Mesendoderm (in vitro differentiated cells): Measurements from ENCODE around the gene SNAP29.

Source experiments
- DNase-seq: peaks from one replicate; pipeline ENCODE4 v3.0.0; 2013
- H2AK5ac ChIP-seq: 2 replicates; pipeline ENCODE4 v1.6.1; 2013; ENCODE audit warnings: low read length, inconsistent platforms
- H2BK120ac ChIP-seq: 2 replicates; pipeline ENCODE4 v1.6.1; 2013; ENCODE audit warnings: low read depth, mild to moderate bottlenecking, low read length, moderate library complexity, mixed read lengths
- H2BK15ac ChIP-seq: replicated peaks from 2 replicates; pipeline ENCODE4 v1.6.1; 2013; ENCODE audit warnings: low read depth, mild to moderate bottlenecking, moderate library complexity
- H2BK5ac ChIP-seq: 2 replicates; pipeline ENCODE4 v1.6.1; 2013; ENCODE audit warnings: low read length, inconsistent platforms
- H3K18ac ChIP-seq: 2 replicates; pipeline ENCODE4 v1.6.1; 2013; ENCODE audit warnings: mild to moderate bottlenecking, low read length, mixed read lengths
- H3K23ac ChIP-seq: one replicate; pipeline ENCODE4 v1.6.1; 2013; ENCODE audit warnings: low read length
- H3K27ac ChIP-seq: 2 replicates; pipeline ENCODE4 v1.5.1; 2013; ENCODE audit warnings: low read depth, mild to moderate bottlenecking, inconsistent platforms, low read length, moderate library complexity
- H3K27me3 ChIP-seq: 2 replicates; pipeline ENCODE4 v1.6.1; 2013; ENCODE audit warnings: low read length, control low read depth, mild to moderate bottlenecking, inconsistent platforms; ENCODE audit not compliant: insufficient read depth, poor library complexity
- H3K36me3 ChIP-seq: 2 replicates; pipeline ENCODE4 v1.6.1; 2013; ENCODE audit warnings: low read length, inconsistent platforms; ENCODE audit not compliant: control insufficient read depth, insufficient read depth
- H3K4ac ChIP-seq: one replicate; pipeline ENCODE4 v1.6.1; 2013; ENCODE audit warnings: low read depth, mild to moderate bottlenecking, low read length, moderate library complexity
- H3K4me1 ChIP-seq: 2 replicates; pipeline ENCODE4 v1.6.1; 2013; ENCODE audit warnings: low read depth, low read length, inconsistent platforms; ENCODE audit not compliant: control insufficient read depth
- H3K4me2 ChIP-seq: 2 replicates; pipeline ENCODE4 v1.6.1; 2013; ENCODE audit warnings: low read length
- H3K4me3 ChIP-seq: 2 replicates; pipeline ENCODE4 v1.5.1; 2013; ENCODE audit warnings: mild to moderate bottlenecking, low read length
- H3K56ac ChIP-seq: one replicate; pipeline ENCODE4 v1.6.1; 2013; ENCODE audit warnings: low read length
- H3K79me1 ChIP-seq: 2 replicates; pipeline ENCODE4 v1.6.1; 2013; ENCODE audit warnings: low read length, inconsistent platforms
- H3K79me2 ChIP-seq: 2 replicates; pipeline ENCODE4 v1.6.1; 2013; ENCODE audit warnings: mild to moderate bottlenecking, low read length; ENCODE audit not compliant: control insufficient read depth, insufficient read depth
- H3K9ac ChIP-seq: 2 replicates; pipeline ENCODE4 v1.6.1; 2013; ENCODE audit warnings: low read length, inconsistent platforms
- H4K5ac ChIP-seq: one replicate; pipeline ENCODE4 v1.6.1; 2013; ENCODE audit warnings: low read length
- H4K8ac ChIP-seq: one replicate; pipeline ENCODE4 v1.6.1; 2013; ENCODE audit warnings: low read depth, mild to moderate bottlenecking, control low read depth, low read length, moderate library complexity
- WGBS: extraction: QIAGEN DNeasy Blood & Tissue Kit; methylation state at CpG from one replicate; pipeline ENCODE4 v1.1.7; 2013; ENCODE audit warnings: low lambda C conversion rate, missing lambda C conversion rate; ENCODE audit not compliant: insufficient coverage; ENCODE audit errors: extremely low coverage; 5-methylcytosine and 5-hydroxymethylcytosine counted together

The SNAP29 gene

GRCh38 chr22:20813056-20813455, 45.8 kb upstream of the SNAP29 start:
- Histone ChIP-seq H3K36me3 (no peaks in the 10 kb centered on the region), H3K79me1 (no peaks in the 10 kb centered on the region), H2BK15ac (no peak overlapping the region), H3K4ac (no peak overlapping the region), H4K8ac (no peak overlapping the region), H3K4me2 (no peak overlapping the region), H3K4me1 (no peaks in the 10 kb centered on the region), H3K4me3 (no peak overlapping the region), H3K56ac (no peak overlapping the region), H3K23ac (no peak overlapping the region), H3K9ac (no peak overlapping the region), H3K79me2 (no peaks in the 10 kb centered on the region), H4K5ac (no peak overlapping the region), H2AK5ac (no peak overlapping the region), H3K27ac (no peak overlapping the region), H3K18ac (no peak overlapping the region), H3K27me3 (no peaks in the 10 kb centered on the region), H2BK5ac (no peak overlapping the region), H2BK120ac (no peak overlapping the region)
- DNase-seq, result no peak
- no CpG with 5 or more reads among the region's 4 CpGs for WGBS

GRCh38 chr22:20814221-20814808, 44.5 kb upstream of the SNAP29 start:
- H2BK15ac ChIP-seq, result no peak overlapping the region

GRCh38 chr22:20815477-20816050, 43.2 kb upstream of the SNAP29 start:
- H2AK5ac ChIP-seq, result no peak overlapping the region
- H3K27ac ChIP-seq, result no peak overlapping the region
- H3K4me1 ChIP-seq, result no peaks in the 10 kb centered on the region
- no peak overlapping the region for H2BK5ac ChIP-seq
- no peaks in the 10 kb centered on the region for H3K79me1 ChIP-seq
- H2BK120ac ChIP-seq, result no peak overlapping the region
- H3K4me3 ChIP-seq, result no peak overlapping the region
- no peak overlapping the region for H3K56ac ChIP-seq
- no peak overlapping the region for H4K8ac ChIP-seq
- no peak for DNase-seq
- no peak overlapping the region for H3K4ac ChIP-seq
- H3K18ac ChIP-seq, result no peak overlapping the region
- no peak overlapping the region for H3K23ac ChIP-seq
- H3K4me2 ChIP-seq, result no peak overlapping the region
- H3K79me2 ChIP-seq, result no peaks in the 10 kb centered on the region
- H2BK15ac ChIP-seq, result no peak overlapping the region
- no peak overlapping the region for H3K9ac ChIP-seq
- no peak overlapping the region for H4K5ac ChIP-seq
- WGBS, result no CpG with 5 or more reads among the region's 9 CpGs
- no peaks in the 10 kb centered on the region for H3K36me3 ChIP-seq
- H3K27me3 ChIP-seq, result no peaks in the 10 kb centered on the region

More at GRCh38 chr22:20814221-20814808, 44.5 kb upstream of the SNAP29 start:
- Histone ChIP-seq H3K79me2 (no peaks in the 10 kb centered on the region), H3K36me3 (no peaks in the 10 kb centered on the region), H3K23ac (no peak overlapping the region), H3K27me3 (no peaks in the 10 kb centered on the region), H4K8ac (no peak overlapping the region), H4K5ac (no peak overlapping the region), H3K79me1 (no peaks in the 10 kb centered on the region), H3K9ac (no peak overlapping the region), H2AK5ac (no peak overlapping the region), H3K56ac (no peak overlapping the region), H3K4me2 (no peak overlapping the region), H3K4me1 (no peaks in the 10 kb centered on the region), H2BK120ac (no peak overlapping the region), H3K4me3 (no peak overlapping the region), H2BK5ac (no peak overlapping the region), H3K18ac (no peak overlapping the region), H3K4ac (no peak overlapping the region), H3K27ac (no peak overlapping the region)
- DNase-seq, result no peak
- no CpG with 5 or more reads among the region's 5 CpGs for WGBS

- Histone ChIP-seq H2BK5ac (no peak overlapping the region), H3K79me2 (no peaks in the 10 kb centered on the region), H3K4ac (no peak overlapping the region), H3K18ac (no peak overlapping the region), H2BK120ac (no peak overlapping the region), H3K79me1 (no peaks in the 10 kb centered on the region), H4K8ac (no peak overlapping the region), H3K56ac (no peak overlapping the region), H3K4me1 (no peaks in the 10 kb centered on the region), H2BK15ac (no peak overlapping the region), H3K4me3 (no peak overlapping the region), H3K9ac (no peak overlapping the region), H3K4me2 (no peak overlapping the region), H3K27me3 (no peaks in the 10 kb centered on the region), H3K36me3 (no peaks in the 10 kb centered on the region), H3K27ac (no peak overlapping the region), H4K5ac (no peak overlapping the region), H2AK5ac (no peak overlapping the region), H3K23ac (no peak overlapping the region)
- WGBS, result no CpG with 5 or more reads among the region's 6 CpGs
- no peak for DNase-seq
These were observed 42.2 kb upstream of the SNAP29 start for GRCh38 chr22:20816559-20816958.

GRCh38 chr22:20818471-20818870, 40.3 kb upstream of the SNAP29 start:
- Histone ChIP-seq H3K4ac (no peak overlapping the region), H3K36me3 (no peaks in the 10 kb centered on the region)
- WGBS, result no CpG with 5 or more reads among the region's 3 CpGs

GRCh38 chr22:20819471-20819870, 39.3 kb upstream of the SNAP29 start:
- no peak overlapping the region for H2BK15ac ChIP-seq
- DNase-seq, result no peak
- no peak overlapping the region for H2BK5ac ChIP-seq
- no peak overlapping the region for H3K23ac ChIP-seq
- H2AK5ac ChIP-seq, result no peak overlapping the region
- no peaks in the 10 kb centered on the region for H3K36me3 ChIP-seq
- H3K9ac ChIP-seq, result no peak overlapping the region
- H3K56ac ChIP-seq, result no peak overlapping the region
- H3K18ac ChIP-seq, result no peak overlapping the region
- H4K8ac ChIP-seq, result no peak overlapping the region
- H3K27ac ChIP-seq, result no peak overlapping the region
- no peak overlapping the region for H4K5ac ChIP-seq
- no CpG with 5 or more reads among the region's 9 CpGs for WGBS
- no peak overlapping the region for H3K4me3 ChIP-seq
- no peak overlapping the region for H3K4me2 ChIP-seq
- H2BK120ac ChIP-seq, result no peak overlapping the region
- H3K27me3 ChIP-seq, result no peaks in the 10 kb centered on the region
- H3K79me1 ChIP-seq, result no peaks in the 10 kb centered on the region
- no peaks in the 10 kb centered on the region for H3K4me1 ChIP-seq
- H3K4ac ChIP-seq, result no peak overlapping the region
- H3K79me2 ChIP-seq, result no peaks in the 10 kb centered on the region

More at GRCh38 chr22:20818471-20818870, 40.3 kb upstream of the SNAP29 start:
- Histone ChIP-seq H3K4me3 (no peak overlapping the region), H2BK5ac (no peak overlapping the region), H3K56ac (no peak overlapping the region), H2BK15ac (no peak overlapping the region), H2AK5ac (no peak overlapping the region), H4K5ac (no peak overlapping the region), H4K8ac (no peak overlapping the region), H3K9ac (no peak overlapping the region), H3K27ac (no peak overlapping the region), H3K79me1 (no peaks in the 10 kb centered on the region), H2BK120ac (no peak overlapping the region), H3K4me2 (no peak overlapping the region), H3K79me2 (no peaks in the 10 kb centered on the region), H3K23ac (no peak overlapping the region), H3K18ac (no peak overlapping the region), H3K27me3 (no peaks in the 10 kb centered on the region), H3K4me1 (no peaks in the 10 kb centered on the region)
- DNase-seq, result no peak
